NT2/D1 (cell line): Measurements from ENCODE around the gene PRRT1.

Source experiments
- SUZ12 ChIP-seq: IDR thresholded peaks from 2 replicates; pipeline ENCODE4 v1.6.1; 2011; ENCODE audit not compliant: insufficient read length, insufficient read depth; ENCODE audit errors: extremely low read depth
- YY1 ChIP-seq: IDR thresholded peaks from 2 replicates; pipeline ENCODE4 v1.6.1; 2011; ENCODE audit not compliant: insufficient read length, insufficient read depth
- ZNF274 ChIP-seq: IDR thresholded peaks from 2 replicates; pipeline ENCODE4 v1.6.1; 2011; ENCODE audit warnings: mild to moderate bottlenecking, low read depth, low read length

GRCh38 chr6:32109114-32109764 is 42.5 kb downstream of the PRRT1 start, which contains the start of gene TNXB:
- no peak for TF ChIP-seq YY1
- no peak for TF ChIP-seq ZNF274
- no peak for TF ChIP-seq SUZ12
